Stomach (tissue), 4 donors: Measurements from ENCODE around the gene PARD3.

ENCODE experiments used
- CTCF ChIP-seq, 7 experiments: fragments of 450-650 bp in 4 of 7; fragments of 200-600 bp in 3 of 7; sonication (generic) in 3 of 7; IDR thresholded peaks; one replicate each; pipeline ENCODE4 v1.5.1; 2016 to 2019; ENCODE audit warnings: antibody characterized with exemption in 7 of 7, control low read depth in 2 of 7, mild to moderate bottlenecking in 1 of 7
- EP300 ChIP-seq: sonication (generic); formaldehyde crosslinking; IDR thresholded peaks from one replicate; pipeline ENCODE4 v1.6.1; 2017; ENCODE audit warnings: antibody characterized with exemption
- POLR2A ChIP-seq, 4 donors: fragments of 450-650 bp; IDR thresholded peaks; one replicate each; pipeline ENCODE4 v1.6.1; 2016; ENCODE audit warnings: antibody characterized with exemption in 4 of 4, control low read depth in 2 of 4, mild to moderate bottlenecking in 1 of 4, moderate library complexity in 1 of 4
- POLR2AphosphoS5 ChIP-seq, 3 donors: sonication (generic); formaldehyde crosslinking; IDR thresholded peaks; one replicate each; pipeline ENCODE4 v1.6.1; 2016; ENCODE audit warnings: antibody characterized with exemption in 3 of 3

DNA sequence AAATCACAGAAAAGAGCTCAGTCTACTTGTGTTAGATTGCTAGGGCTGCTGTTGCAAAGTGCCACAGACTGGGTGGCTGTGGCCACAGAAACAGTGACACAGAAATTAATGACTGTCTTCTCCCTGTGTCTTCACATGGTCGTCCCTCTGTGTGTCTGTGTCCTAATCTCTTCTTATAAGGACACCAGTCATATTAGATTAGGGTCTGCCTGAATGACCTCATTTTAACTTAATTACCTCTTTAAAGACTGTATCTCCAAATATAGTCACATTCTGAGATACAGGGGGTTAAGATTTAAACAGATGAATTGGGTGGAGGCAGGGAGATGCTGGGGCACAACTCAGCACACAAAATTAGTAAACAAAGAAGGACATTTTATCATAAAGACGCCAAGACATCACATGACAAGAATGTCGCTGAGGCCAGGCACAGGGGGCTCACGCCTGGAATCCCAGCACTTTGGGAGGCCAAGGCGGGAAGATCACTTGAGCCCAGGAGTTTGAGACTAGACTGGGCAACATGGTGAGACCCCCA is 23.3 kb upstream of the PARD3 start:
- TF ChIP-seq CTCF (IDR thresholded peaks at IDR 0.05) (no peak), POLR2A (IDR thresholded peaks at IDR 0.05) (no peak), POLR2AphosphoS5 (IDR thresholded peaks at IDR 0.05) (no peak), EP300 (no peak)
